GM21528 (cell line): ENCODE results near the gene PIK3C2G.

Source experiments
- ATAC-seq: cut with Tn5 transposase; IDR thresholded peaks from one replicate; pipeline ENCODE4 v1.9.1; 2021; ENCODE audit warnings: mild to moderate bottlenecking, moderate library complexity; ENCODE audit not compliant: unreplicated experiment, low FRiP score

PIK3C2G gene

DNA sequence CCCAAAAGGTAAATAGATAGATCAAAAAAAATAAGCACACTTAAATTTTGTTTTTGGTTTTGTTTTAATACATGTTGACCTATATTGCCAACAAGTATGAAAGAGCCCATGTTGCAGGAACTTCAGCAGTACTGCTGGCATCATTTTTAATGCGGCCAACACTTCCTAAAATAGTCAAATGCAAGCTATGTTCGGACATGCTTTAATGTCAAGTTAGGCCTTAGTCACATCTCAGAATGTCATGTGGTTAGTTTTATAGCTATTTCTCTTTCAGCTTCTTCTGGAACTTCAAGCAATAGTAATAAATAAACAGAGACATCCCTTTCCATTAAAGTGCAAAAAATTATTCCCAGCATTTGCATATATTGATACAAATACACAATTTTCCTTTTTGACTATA is 153.4 kb downstream of the PIK3C2G start:
- no peak for ATAC-seq

DNA sequence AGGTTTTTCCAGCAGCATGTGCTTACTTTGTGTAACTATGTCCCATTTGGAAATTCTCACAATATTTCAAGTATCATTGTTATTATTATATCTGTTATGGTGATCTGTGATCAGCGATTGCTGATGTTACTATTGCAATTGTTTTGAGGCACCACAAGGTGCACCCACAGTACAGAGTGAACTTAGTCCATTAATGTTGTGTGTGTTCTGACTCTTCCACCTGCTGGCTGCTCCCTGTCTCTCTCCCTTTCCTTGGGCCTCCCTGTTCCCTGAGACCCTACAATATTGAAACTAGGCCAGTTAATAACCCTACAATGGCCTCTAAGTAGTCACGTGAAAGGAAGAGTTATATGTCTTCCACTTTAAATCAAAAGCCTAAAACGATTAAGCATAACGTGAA is 153.9 kb downstream of the PIK3C2G start:
- ATAC-seq: no peak

DNA sequence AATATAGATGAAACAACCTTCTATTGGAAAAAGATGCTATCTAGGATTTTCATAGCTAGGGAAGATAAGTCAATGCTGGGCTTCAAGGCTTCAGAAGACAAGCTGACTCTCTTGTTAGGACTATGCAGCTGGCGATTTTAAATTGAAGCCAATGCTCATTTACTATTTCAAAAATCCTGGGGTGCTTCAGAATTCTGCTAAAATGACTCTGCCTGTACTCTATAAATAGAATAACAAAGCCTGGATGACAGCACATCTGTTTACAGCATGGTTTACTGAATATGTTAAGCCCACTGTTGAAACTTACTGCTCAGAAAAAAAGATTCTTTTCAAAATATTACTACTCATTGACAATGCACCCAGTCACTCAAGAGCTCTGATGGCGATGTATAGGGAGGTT is 155.1 kb downstream of the PIK3C2G start:
- no peak for ATAC-seq

DNA sequence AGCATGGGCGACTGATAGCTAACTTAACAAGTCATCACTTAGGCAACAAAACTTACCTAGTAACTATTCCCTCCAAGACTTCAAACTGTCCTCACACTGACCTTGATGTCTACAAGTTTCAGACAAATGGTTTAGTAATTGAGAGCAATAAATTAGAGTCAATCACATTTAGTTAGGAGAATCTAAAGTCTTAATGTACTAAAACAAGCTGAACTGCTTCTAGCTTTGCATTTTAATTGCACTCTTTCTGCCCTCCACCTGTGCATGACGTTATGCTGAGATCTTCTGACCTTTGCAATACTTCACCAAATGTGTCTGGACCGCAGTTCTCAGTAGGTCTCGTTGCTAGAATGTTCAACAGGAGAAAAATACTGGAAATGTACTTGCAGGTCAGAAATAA is 158.0 kb downstream of the PIK3C2G start:
- ATAC-seq: no peak

DNA sequence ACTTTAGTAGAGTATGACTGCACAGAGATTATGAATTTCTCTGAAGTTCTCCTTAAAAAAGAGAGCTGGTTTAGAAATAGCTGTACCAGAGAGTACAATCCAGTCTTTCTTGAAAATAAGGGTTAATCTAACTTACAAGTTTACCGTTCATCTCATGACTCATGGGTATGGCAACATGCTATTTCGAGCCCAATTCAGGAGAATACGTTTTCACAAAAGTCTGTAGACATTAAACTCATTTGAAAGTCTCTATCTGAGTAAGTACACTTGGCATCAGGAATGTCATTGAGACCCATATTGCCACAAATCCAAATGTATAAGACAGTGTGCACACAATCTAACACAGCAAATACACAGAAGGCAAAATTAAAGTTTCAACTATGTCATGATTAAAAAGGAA is 160.5 kb downstream of the PIK3C2G start:
- no peak for ATAC-seq

DNA sequence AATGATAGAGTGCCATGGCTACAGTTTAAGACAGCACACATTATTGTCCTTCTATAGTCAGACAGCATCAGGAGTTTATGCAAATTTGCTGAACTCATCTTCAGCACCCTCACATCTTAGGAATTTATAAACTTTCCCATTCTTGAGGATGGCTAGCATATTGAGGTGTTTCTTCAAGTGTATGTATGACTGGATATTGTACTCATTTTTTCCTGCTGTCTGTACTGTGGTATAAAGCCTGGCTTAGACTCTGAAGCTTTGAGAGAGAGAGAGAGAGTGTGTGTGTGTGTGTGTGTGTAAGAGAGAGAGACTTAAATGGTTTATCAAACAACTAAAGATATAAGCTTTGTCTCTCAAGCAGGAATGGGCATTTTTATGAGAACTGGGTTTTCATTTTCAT is 161.6 kb downstream of the PIK3C2G start:
- no peak for ATAC-seq

DNA sequence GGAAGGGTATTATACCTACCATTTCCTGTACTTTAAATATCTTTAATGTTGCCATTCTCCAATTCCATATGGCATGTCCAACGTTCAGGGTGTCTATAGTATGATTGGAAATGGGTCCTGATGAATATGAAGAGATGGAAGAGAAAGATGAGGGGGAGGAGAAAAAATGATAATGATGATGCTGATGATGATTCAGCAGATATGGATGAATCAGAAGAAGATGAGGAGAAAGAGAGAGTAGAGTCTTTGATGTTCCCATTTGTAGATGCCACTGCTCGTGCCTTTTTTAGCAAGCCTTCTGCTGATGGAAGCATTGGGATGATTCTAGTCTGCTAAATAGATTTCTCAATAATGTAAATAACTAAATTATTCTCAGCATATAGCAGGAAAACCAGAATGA is 163.5 kb downstream of the PIK3C2G start:
- no peak for ATAC-seq

DNA sequence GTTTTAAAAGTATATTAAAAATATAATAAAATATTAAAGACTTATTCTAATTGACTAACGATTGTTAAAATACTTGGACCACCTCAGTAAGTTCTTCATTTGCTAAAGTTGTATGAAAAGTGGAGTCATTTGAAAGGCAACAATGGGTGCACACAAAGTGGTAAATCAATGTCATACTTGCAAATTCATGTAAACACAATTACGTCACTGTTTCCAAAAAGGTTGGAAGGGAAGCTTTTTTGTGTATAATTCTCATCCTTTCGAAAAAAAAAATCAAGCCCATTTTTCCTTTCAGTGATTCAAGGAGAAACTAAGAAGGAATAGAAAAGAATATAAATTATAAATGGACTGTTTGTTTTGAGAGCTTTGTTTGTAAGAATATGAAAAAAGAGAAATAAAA is 166.2 kb downstream of the PIK3C2G start:
- ATAC-seq: no peak

DNA sequence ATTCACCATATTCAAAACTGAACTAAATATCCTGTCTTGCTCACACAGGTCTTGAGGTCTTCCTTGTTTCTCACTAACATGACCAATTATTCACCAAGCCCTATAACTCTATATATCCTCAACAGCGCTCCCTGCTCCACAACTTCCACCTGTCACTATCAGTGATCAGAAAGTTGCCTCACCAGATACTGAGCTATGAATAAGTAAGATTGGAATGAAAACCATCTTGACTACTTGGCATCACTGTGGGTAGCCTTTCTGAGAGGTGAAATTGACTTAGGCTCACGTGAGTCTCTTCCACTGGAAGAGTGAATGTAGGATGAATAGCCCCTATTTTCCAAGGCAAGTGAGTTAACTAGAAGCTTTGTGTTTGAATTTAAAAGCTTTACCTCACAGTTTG is 167.1 kb downstream of the PIK3C2G start:
- ATAC-seq: no peak

DNA sequence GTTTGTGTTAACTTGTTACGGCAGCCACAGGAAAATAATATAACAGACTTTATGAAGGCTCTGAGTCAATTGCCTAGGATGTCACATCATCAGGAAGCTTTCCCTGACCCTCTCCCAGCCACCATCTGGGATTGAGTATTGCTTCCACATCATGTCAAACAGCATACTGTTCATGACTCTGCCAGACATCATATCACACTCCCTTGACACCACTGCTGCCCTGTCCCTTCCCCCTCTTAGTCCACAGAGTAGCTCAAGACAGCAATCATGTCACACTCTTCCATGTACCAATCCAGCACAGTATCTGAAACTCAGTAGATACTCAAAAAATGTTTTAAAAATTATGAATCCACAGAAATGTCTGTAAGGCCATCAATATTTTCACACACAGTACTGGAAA is 168.0 kb downstream of the PIK3C2G start:
- no peak for ATAC-seq

DNA sequence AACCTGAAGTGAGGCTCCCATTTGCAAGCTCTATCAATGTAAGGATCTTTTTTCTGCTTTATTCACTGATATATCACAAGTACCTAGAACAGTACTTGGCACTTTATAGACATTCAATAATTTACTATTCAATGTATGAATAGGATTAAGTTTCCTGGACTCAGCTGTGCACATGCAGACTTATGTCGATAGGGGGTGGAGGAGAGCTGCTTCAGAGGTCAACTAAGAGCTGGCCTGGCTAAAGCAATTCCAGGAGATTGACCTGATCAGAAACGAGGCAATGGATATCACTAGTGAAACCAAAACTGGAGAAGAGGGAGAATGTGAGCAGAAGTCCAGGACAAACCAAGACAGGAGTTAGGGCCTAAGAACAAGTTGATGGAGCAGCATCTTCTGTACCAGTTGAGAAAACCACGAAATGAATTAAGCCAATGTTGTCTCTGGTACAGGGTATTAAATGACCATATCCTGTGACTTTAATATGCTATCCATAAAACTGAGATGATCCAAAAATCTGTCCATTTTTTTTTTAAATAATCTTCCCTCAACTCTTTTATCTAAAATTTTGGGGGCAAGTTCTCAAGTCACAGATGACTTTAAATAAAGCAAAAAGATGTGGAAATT is 169.2 kb downstream of the PIK3C2G start:
- no peak for ATAC-seq

DNA sequence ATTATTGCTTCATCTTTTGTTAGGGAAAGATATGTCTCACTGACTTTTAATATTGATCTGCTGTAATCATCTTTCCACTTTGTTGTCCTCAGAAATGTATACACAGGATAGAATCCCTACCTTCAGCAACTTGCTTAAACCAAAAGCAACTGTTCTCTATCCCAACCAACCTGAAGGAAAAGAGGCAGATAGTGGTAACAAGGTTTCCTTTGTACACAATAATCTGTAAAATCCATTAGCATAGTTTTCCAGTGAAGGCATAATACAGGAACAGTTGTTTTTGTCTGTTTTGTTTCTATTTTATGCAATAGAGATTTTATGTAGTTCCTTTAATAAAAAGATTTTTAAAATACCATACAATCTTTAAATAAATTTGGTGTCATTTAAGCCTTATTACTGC is 170.5 kb downstream of the PIK3C2G start:
- ATAC-seq: no peak

DNA sequence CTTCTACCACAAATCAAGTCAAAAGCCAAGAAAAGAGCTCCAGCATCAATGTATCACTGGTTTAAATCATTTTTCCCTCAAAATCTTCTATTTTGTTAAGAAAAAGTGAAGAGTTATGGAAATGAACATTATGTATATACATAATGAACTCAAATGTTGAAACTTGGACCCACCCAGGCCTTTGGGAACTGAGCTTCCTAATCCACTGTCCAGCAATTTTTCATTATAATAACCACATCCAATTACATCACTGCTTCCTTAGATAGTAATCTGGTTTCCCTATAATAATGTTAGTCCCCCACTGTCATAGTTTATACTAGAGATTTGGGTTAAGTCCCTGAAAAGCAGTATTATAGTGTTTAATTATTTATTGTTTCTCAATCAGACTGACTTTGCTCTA is 170.9 kb downstream of the PIK3C2G start:
- no peak for ATAC-seq

DNA sequence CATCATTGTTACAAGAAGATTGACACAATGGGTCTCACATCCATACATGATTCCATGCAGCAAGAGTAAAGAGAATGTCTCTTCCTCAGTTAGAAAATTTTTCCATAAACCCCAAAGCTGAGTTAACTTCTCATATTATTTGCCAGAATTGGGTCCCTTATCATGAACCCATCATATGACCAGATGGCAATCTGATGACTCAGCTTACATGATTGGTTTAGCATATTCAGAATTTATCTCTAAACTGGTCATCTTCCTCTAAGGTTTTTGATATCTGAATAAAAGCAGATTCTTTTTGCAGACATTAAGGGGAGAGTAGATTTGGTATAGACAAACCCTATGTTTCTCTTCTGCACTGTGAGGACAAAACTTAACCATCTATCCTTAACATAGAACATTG is 174.9 kb downstream of the PIK3C2G start:
- ATAC-seq: no peak

DNA sequence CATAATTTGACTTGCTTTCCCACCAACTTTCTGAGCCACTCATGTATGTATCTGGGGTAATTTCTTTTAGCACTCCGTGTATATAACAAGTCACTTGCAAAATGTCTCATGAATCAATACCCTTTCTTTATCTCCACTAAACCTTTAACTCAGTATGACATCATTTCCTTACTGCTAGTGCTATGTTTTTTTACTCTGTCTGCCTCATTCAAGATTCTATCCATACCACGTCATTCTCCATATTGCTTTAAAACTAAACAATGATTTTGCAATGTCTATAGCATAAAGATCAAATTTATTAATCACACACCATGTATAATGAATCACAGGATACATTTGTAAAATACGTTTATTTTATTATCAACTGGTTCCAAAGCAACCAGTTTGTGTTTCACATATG is 178.2 kb downstream of the PIK3C2G start:
- ATAC-seq: no peak

DNA sequence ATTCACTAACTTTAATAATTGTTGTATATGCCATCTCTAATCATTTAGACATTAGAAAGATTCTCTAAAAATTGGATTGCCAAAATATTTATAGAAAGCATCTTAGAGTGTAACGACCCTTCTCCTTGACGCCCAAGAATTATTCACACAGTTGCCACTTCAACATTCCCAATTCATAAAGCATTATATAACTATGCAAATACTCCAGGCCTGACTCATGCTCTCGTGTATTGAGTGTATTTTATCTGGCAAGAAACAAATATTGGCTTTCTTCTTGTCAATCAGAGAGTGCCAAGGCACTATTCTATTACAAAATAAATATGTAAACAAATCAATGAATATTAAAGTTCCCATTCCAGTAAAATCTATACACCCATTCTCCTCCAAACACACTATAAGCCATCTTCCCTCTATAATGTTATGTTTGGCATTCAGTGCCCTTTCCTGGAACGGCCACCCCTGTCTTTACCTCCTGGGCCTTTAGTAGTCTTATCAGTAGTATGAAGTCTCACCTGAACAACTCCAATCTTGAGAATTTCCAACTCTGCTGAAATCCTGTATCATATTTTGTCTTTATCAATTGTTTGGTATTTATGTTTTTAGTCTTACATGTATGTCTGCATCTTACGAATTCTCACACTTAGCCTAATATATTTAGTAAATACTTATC is 182.6 kb downstream of the PIK3C2G start:
- no peak for ATAC-seq

DNA sequence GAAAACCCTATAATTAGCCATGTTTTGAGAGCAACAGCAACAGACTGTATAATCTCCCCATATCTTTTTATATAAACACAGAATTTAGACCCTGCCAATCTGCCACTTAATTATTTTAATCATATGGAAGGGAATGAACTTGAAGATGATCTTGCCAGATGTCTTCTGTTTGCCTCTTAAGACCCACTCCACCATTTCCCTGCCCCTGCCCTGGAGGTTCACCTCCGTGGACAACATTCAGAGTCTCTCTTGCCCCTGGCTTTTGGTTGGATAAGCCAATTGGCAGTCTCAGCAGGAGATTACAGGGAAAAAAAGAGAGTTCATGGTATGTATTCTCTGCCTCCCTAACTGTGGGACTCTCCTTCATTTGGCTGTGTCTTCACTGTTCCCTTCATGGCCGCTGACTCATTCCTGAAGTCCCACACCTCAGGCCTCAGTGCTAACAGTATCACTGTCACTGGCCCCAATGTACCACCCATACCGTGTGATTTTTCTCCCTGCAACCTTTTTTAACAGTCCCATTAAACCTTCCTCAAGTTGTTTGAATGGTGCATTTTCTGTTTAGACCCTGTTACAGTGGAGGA is 184.8 kb downstream of the PIK3C2G start:
- ATAC-seq: no peak

DNA sequence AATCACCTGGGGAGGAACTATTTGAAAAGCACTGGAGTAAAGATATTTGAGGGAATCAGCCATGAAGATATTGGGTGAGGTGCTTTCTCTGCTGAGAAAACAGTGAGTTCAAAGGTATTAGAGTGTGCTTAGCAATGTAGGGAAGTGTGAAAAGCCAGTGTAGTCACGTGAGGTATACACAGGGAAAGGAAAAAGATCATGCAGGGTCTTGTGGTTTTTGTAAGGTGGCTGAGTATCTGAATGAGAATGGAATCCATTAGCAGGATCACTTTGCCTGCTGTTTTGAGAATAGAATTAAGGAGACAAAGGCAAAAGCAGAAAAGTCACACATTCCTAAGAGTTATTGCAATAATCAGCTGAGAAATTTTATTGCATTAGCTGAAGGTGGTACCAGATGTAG is 193.0 kb downstream of the PIK3C2G start:
- ATAC-seq: no peak

DNA sequence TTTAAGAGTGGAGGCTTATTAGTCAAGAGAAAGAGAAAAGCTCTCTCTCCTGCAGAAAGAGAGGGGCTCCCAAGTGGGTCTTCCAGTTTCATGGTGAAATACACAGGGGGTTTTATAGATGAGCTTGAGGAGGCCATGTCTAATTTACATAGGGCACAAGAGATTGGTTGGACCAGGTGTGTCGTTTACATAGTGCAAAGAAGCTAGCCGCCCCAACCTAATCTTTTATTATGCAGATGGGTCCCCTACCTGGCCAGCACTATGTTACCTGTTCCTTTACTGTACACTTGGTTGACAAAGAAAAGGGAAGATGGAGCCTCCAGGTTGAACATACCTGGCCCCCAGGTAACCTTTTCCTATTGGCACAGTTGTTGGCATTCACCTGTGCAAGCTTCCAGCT is 195.0 kb downstream of the PIK3C2G start:
- ATAC-seq: no peak

DNA sequence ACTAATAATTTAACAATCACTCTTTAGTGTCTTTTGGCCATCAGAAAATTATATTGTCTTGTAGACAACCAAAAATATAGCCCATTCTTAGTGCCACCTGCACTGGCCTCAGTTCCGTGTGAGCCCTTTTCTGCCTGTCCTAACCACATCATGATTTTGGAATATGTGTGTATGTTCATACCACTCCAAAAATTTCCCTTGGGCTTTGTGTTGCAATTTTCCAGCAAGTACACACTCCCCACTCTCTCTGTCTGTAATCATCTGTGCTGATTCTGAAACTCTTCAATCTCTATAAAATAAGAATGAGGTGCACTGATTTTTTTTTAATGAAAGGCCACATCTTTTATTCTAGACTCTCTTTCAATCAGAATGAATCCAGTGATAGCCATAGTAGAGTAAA is 196.0 kb downstream of the PIK3C2G start:
- ATAC-seq: no peak

DNA sequence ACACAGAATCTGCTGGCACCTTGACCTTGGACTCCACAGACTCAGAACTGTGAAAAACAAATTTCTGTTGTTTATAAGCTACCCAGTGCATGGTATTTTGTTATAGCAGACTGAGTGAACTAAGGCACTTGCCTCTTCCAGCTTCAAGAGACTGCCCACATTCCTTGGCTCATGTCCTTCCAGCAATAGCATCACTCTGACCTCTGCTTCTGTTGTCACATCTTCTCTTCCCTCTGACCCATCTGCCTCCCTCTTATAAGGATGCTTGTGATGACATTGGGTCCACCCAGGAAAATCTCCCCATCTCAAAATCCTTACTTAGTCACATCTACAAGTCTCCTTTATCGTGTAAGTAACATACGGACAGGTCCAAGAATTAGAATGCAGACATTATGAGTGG is 200.4 kb downstream of the PIK3C2G start:
- ATAC-seq: no peak

DNA sequence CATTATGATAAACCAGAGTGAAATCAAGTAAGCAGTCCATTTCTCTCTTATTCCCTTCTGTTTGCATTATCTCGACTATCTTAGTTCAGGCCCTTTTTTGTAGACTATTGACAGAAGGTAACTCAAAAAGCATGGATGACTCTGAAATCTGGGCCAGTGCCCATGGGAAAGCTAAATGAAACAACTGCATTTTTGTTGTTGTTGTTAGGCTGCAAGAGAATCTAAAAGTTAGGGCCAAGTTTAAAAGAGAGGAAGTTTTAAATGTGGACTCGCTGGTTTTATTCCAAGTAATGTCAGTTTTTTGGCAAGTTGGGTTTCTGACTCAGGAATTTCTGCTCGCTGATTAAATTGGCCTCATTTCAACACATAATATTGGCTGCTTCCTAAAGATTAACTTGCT is 201.1 kb downstream of the PIK3C2G start:
- ATAC-seq: no peak
